BE2C (cell line): Measurements from ENCODE around the gene GPC2.

Experiments used
- DNase-seq: peaks from one replicate; pipeline ENCODE4 v3.0.0-alpha.2; 2020
- H3K27me3 ChIP-seq: fragments of 250-450 bp; sonication (Bioruptor Pico); 2 replicates; pipeline ENCODE4 v1.5.1; 2020; ENCODE audit warnings: mild to moderate bottlenecking
- H3K36me3 ChIP-seq: fragments of 250-450 bp; sonication (Bioruptor Pico); 2 replicates; pipeline ENCODE4 v1.5.1; 2020; ENCODE audit warnings: mild to moderate bottlenecking
- H3K4me1 ChIP-seq: fragments of 250-450 bp; sonication (Bioruptor Pico); 2 replicates; pipeline ENCODE4 v1.5.1; 2020
- H3K4me3 ChIP-seq: 2 replicates; pipeline ENCODE4 v1.5.1; 2011; ENCODE audit warnings: low read depth, low read length
- H3K9me3 ChIP-seq: fragments of 250-450 bp; sonication (Bioruptor Pico); 2 replicates; pipeline ENCODE4 v1.5.1; 2020
- TF ChIP-seq, protein P1 (sequence below): IDR thresholded peaks from 2 replicates; pipeline ENCODE4 v1.5.1; 2012; ENCODE audit warnings: mild to moderate bottlenecking, low read depth, low read length

The GPC2 gene

DNA sequence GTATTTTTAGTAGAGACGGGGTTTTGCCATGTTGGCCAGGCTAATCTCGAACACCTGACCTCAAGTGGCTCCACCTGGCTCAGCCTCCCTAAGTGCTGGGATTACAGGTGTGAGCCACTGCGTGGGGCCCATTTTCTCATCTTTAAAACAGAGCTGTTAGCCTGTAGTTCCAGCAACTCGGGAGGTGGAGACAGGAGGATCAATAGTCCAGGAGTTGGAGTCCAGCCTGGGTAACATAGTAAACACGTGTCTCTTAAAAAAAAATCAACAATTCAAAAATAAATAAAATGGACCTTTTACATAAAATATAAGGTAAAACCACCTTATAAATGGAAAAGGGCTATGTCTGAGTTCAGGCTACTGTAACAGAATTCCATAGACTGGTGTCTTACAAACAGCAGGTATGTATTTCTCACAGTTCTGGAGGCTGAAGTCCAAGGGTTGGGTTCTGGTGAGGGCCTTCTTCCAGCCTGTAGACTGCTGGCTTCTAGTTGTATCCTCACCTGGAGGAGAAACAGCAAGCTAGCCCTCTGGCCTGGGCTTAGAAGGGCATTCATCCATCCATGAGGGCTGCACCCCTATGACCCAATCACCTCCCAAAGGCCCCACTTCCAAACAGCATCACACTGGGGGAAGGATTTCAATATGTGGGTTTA, 35.6 kb upstream of the GPC2 start:
- TF ChIP-seq, protein P1, sequence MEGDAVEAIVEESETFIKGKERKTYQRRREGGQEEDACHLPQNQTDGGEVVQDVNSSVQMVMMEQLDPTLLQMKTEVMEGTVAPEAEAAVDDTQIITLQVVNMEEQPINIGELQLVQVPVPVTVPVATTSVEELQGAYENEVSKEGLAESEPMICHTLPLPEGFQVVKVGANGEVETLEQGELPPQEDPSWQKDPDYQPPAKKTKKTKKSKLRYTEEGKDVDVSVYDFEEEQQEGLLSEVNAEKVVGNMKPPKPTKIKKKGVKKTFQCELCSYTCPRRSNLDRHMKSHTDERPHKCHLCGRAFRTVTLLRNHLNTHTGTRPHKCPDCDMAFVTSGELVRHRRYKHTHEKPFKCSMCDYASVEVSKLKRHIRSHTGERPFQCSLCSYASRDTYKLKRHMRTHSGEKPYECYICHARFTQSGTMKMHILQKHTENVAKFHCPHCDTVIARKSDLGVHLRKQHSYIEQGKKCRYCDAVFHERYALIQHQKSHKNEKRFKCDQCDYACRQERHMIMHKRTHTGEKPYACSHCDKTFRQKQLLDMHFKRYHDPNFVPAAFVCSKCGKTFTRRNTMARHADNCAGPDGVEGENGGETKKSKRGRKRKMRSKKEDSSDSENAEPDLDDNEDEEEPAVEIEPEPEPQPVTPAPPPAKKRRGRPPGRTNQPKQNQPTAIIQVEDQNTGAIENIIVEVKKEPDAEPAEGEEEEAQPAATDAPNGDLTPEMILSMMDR: no peak
- no peak for DNase-seq
- no peaks in the 10 kb centered on the region for H3K9me3 ChIP-seq
- peaks cover 20% of the 10 kb centered on the region for H3K27me3 ChIP-seq
- no peak overlapping the region for H3K4me3 ChIP-seq
- no peaks in the 10 kb centered on the region for H3K4me1 ChIP-seq
- H3K36me3 ChIP-seq: no peaks in the 10 kb centered on the region

DNA sequence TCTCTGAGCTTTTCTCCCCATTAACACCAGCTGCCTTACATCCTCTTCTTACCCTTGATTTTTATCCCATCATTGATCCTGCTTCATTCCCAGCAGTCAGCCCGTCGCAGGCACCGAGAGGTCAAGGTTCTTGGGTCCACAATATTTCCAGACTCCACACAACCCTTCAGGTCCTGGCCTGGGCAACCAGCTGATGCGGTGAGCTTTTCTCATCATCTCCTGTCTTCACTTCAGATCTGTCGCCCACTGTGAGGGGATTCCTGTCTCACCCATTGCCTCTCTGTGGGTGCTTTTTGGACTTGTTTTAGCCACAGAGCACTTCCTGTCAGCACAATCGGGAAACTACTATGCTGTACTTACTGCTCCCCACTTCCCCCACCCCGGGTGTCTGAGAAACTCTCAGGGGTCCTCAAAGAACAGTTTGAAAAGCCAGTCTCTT, 34.2 kb upstream of the GPC2 start:
- Histone ChIP-seq H3K4me3 (no peak overlapping the region), H3K27me3 (peaks cover 22% of the 10 kb centered on the region), H3K4me1 (no peaks in the 10 kb centered on the region), H3K9me3 (no peaks in the 10 kb centered on the region), H3K36me3 (no peaks in the 10 kb centered on the region)
- no peak for DNase-seq
- TF ChIP-seq, protein P1: no peak

GRCh38 chr7:100210805-100211204, 33.6 kb upstream of the GPC2 start:
- TF ChIP-seq, protein P1: no peak
- Histone ChIP-seq H3K27me3 (peaks cover 22% of the 10 kb centered on the region), H3K9me3 (no peaks in the 10 kb centered on the region), H3K4me3 (no peak overlapping the region), H3K4me1 (no peaks in the 10 kb centered on the region), H3K36me3 (no peaks in the 10 kb centered on the region)
- DNase-seq: no peak

DNA sequence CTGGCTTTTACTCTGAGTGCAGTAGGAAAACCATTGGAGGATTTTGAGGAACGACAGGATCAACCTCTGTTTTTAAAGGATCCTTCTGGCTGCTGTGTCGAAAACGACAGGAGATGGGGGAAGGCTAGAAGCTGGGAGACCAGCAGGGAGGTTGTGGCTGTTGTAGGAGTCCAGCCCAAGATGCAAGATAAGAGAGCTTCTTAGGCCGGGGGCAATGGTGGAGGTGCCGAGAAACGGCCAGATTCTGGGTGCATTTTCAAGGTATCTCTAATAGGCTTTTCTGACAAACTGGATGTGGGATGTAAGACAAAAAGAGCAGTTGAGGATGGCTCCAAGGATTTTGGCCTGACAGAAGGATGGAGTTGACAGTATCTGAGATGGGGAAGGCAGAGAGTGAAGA, 32.3 kb upstream of the GPC2 start:
- H3K4me1 ChIP-seq: no peaks in the 10 kb centered on the region
- no peak for DNase-seq
- no peaks in the 10 kb centered on the region for H3K9me3 ChIP-seq
- TF ChIP-seq, protein P1: no peak
- peaks cover 22% of the 10 kb centered on the region for H3K27me3 ChIP-seq
- H3K4me3 ChIP-seq: no peak overlapping the region
- no peaks in the 10 kb centered on the region for H3K36me3 ChIP-seq

- Histone ChIP-seq H3K27me3 (peaks cover 22% of the 10 kb centered on the region), H3K9me3 (no peaks in the 10 kb centered on the region), H3K4me3 (no peak overlapping the region), H3K4me1 (no peaks in the 10 kb centered on the region), H3K36me3 (no peaks in the 10 kb centered on the region)
- TF ChIP-seq, protein P1: no peak
- no peak for DNase-seq
Measured at GRCh38 chr7:100208911-100209408, 31.8 kb upstream of the GPC2 start.

GRCh38 chr7:100204454-100204853, 27.3 kb upstream of the GPC2 start:
- no peak for DNase-seq
- no peaks in the 10 kb centered on the region for H3K36me3 ChIP-seq

More at GRCh38 chr7:100204454-100204853, 27.3 kb upstream of the GPC2 start:
- no peak overlapping the region for H3K4me3 ChIP-seq
- no peaks in the 10 kb centered on the region for H3K9me3 ChIP-seq
- TF ChIP-seq, protein P1: no peak
- no peaks in the 10 kb centered on the region for H3K4me1 ChIP-seq
- H3K27me3 ChIP-seq: peaks cover 43% of the 10 kb centered on the region
